ENCODE measurements around the gene EIF3I.
A peak's percentile ranks its signal among the peaks of the same experiment; 100 is the strongest.

The EIF3I gene

DNA sequence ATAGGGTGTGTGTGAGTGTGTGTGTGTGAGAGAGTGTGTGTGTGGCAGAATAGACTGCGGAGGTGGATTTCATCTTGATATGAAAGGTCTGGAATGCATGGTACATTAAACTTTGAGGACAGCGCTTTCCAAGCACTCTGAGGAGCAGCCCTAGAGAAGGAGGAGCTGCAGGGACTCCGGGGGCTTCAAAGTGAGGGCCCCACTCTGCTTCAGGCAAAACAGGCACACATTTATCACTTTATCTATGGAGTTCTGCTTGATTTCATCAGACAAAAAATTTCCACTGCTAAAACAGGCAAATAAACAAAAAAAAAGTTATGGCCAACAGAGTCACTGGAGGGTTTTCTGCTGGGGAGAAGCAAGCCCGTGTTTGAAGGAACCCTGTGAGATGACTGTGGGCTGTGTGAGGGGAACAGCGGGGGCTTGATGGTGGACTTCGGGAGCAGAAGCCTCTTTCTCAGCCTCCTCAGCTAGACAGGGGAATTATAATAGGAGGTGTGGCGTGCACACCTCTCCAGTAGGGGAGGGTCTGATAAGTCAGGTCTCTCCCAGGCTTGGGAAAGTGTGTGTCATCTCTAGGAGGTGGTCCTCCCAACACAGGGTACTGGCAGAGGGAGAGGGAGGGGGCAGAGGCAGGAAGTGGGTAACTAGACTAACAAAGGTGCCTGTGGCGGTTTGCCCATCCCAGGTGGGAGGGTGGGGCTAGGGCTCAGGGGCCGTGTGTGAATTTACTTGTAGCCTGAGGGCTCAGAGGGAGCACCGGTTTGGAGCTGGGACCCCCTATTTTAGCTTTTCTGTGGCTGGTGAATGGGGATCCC is 51.4 kb downstream of the EIF3I start:
- peak; percentile 18 to 70 (median 54) for DNase-seq
- Histone ChIP-seq H3K4me3 (ENCODE audit: control insufficient read depth in 1 of 7, extremely low read depth in 1 of 7, insufficient read depth in 4 of 7, low read depth in 2 of 7, low read length in 6 of 7) (no peak overlapping the region), H3K27me3 (replicated peaks in 2 of 5; ENCODE audit: control insufficient read depth in 4 of 5, insufficient read depth in 5 of 5, low read length in 4 of 5) (peaks cover 0 to 8% (median 0%) of the 10 kb centered on the region in 5 experiments), H3K4me1 (ENCODE audit: control extremely low read depth in 1 of 4, control insufficient read depth in 4 of 4, insufficient read depth in 4 of 4, low read length in 3 of 4) (peaks cover 4 to 28% (median 14%) of the 10 kb centered on the region in 4 experiments), H3K9me3 (ENCODE audit: control extremely low read depth in 1 of 5, control insufficient read depth in 4 of 5, insufficient read depth in 2 of 5, low read depth in 1 of 5, low read length in 4 of 5) (no peaks in the 10 kb centered on the region), H3K27ac (ENCODE audit: insufficient read depth in 1 of 2, low read depth in 1 of 2, low read length in 2 of 2, poor library complexity in 1 of 2, severe bottlenecking in 2 of 2) (no peak overlapping the region), H3K36me3 (ENCODE audit: control insufficient read depth in 4 of 4, insufficient read depth in 4 of 4, low read length in 3 of 4) (no peaks in the 10 kb centered on the region)
- POLR2A ChIA-PET: no interaction called here
- WGBS (ENCODE audit: insufficient coverage): 63% methylated on average over 9 of the region's 10 CpGs
- CTCF ChIA-PET: interaction anchor here (0.6 to 1.1 kb wide), 4 partner anchors 14 to 141 kb away, joined by 3 read pairs; partner anchors contain the start of gene FAM167B

DNA sequence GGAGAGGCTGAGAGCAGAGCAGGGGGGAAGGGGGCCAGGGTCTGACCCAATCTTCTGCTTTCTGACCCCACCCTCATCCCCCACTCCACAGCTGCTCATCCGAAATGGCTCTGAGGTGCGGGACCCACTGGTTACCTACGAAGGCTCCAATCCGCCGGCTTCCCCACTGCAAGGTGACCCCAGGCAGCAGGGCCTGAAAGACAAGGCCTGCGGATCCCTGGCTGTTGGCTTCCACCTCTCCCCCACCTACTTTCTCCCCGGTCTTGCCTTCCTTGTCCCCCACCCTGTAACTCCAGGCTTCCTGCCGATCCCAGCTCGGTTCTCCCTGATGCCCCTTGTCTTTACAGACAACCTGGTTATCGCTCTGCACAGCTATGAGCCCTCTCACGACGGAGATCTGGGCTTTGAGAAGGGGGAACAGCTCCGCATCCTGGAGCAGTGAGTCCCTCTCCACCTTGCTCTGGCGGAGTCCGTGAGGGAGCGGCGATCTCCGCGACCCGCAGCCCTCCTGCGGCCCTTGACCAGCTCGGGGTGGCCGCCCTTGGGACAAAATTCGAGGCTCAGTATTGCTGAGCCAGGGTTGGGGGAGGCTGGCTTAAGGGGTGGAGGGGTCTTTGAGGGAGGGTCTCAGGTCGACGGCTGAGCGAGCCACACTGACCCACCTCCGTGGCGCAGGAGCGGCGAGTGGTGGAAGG is 52.6 kb downstream of the EIF3I start:
- CTCF ChIA-PET: interaction anchor here (0.5 to 2.7 kb wide), 5 partner anchors 13 to 60 kb away, joined by 3 to 10 read pairs (median 3); partner anchors contain the start of gene FAM167B
- H3K27ac ChIP-seq (ENCODE audit: insufficient read depth in 1 of 2, low read depth in 1 of 2, low read length in 2 of 2, poor library complexity in 1 of 2, severe bottlenecking in 2 of 2): no peak overlapping the region
- 93% methylated on average over 24 of the region's 31 CpGs for WGBS (ENCODE audit: insufficient coverage)

DNA sequence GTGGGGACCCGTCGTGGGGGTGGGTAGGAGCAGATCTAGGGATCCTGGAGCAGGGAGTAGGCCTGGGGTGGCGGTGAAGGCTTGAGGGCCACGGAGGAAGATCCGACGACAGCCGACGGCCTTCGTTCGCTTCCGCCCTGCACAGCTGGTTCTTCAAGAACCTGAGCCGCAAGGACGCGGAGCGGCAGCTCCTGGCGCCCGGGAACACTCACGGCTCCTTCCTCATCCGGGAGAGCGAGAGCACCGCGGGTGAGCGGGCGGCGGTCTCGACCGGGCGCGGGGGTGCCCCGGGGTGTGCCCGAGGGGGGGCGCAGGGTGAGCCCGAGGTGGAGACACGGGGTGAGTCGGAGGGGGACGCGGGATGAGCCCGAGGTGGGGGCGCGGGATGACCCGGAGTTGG is 53.2 kb downstream of the EIF3I start:
- DNase-seq: peak; percentile 49 to 68 (median 57)
- WGBS (ENCODE audit: insufficient coverage): 12% methylated on average over 28 of the region's 41 CpGs
- H3K9me3 ChIP-seq (ENCODE audit: control extremely low read depth in 1 of 5, control insufficient read depth in 4 of 5, insufficient read depth in 2 of 5, low read depth in 1 of 5, low read length in 4 of 5): no peaks in the 10 kb centered on the region
- POLR2A ChIA-PET: interaction anchor here (0.7 kb wide), 1 partner anchor 27 kb away, joined by 3 read pairs; no protein-coding TSS in a partner anchor
- no peaks in the 10 kb centered on the region for H3K36me3 ChIP-seq (ENCODE audit: control insufficient read depth in 4 of 4, insufficient read depth in 4 of 4, low read length in 3 of 4)
- H3K4me3 ChIP-seq (ENCODE audit: control insufficient read depth in 1 of 7, extremely low read depth in 1 of 7, insufficient read depth in 4 of 7, low read depth in 2 of 7, low read length in 6 of 7): peak overlapping the region in 3 of 7 experiments; percentile 28 to 57 (median 36)
- H3K27me3 ChIP-seq (replicated peaks in 2 of 5; ENCODE audit: control insufficient read depth in 4 of 5, insufficient read depth in 5 of 5, low read length in 4 of 5): peaks cover 0 to 8% (median 0%) of the 10 kb centered on the region in 5 experiments
- CTCF ChIA-PET: interaction anchor here (1.4 to 2.7 kb wide), 2 partner anchors 27 to 60 kb away, joined by 4 to 10 read pairs; no protein-coding TSS in a partner anchor
- peaks cover 4 to 28% (median 14%) of the 10 kb centered on the region in 4 experiments for H3K4me1 ChIP-seq (ENCODE audit: control extremely low read depth in 1 of 4, control insufficient read depth in 4 of 4, insufficient read depth in 4 of 4, low read length in 3 of 4)
- H3K27ac ChIP-seq (ENCODE audit: insufficient read depth in 1 of 2, low read depth in 1 of 2, low read length in 2 of 2, poor library complexity in 1 of 2, severe bottlenecking in 2 of 2): no peak overlapping the region

More for the DNA sequence above, 52.6 kb downstream of the EIF3I start:
- Histone ChIP-seq H3K9me3 (ENCODE audit: control extremely low read depth in 1 of 5, control insufficient read depth in 4 of 5, insufficient read depth in 2 of 5, low read depth in 1 of 5, low read length in 4 of 5) (no peaks in the 10 kb centered on the region), H3K4me1 (ENCODE audit: control extremely low read depth in 1 of 4, control insufficient read depth in 4 of 4, insufficient read depth in 4 of 4, low read length in 3 of 4) (peaks cover 4 to 28% (median 14%) of the 10 kb centered on the region in 4 experiments), H3K36me3 (ENCODE audit: control insufficient read depth in 4 of 4, insufficient read depth in 4 of 4, low read length in 3 of 4) (no peaks in the 10 kb centered on the region), H3K4me3 (ENCODE audit: control insufficient read depth in 1 of 7, extremely low read depth in 1 of 7, insufficient read depth in 4 of 7, low read depth in 2 of 7, low read length in 6 of 7) (no peak overlapping the region), H3K27me3 (replicated peaks in 2 of 5; ENCODE audit: control insufficient read depth in 4 of 5, insufficient read depth in 5 of 5, low read length in 4 of 5) (peaks cover 0 to 8% (median 0%) of the 10 kb centered on the region in 5 experiments)
- POLR2A ChIA-PET: interaction anchor here (0.7 kb wide), 1 partner anchor 27 kb away, joined by 3 read pairs; no protein-coding TSS in a partner anchor
- no peak for DNase-seq

DNA sequence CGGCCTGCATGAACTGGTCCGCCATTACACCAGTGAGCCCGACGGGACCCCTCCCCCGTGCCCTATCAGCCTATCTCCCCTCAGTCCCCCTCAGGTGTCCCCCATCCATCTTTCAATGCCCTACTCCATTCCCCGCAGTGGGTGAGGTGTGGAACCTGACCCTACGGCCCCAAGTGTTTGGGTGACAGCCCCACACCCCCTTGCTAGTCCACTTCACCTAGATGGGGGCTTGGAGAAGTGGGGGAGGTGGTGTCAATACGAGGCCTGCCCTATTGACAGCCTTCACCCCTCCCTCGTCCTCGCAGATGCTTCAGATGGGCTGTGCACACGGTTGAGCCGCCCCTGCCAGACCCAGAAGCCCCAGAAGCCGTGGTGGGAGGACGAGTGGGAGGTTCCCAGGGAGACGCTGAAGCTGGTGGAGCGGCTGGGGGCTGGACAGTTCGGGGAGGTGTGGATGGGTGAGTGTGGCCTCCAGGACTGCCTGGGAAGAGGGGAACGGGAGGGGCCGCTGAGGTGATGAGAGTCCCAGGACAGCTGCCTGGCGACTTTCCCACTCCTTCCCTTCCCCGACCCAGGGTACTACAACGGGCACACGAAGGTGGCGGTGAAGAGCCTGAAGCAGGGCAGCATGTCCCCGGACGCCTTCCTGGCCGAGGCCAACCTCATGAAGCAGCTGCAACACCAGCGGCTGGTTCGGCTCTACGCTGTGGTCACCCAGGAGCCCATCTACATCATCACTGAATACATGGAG is 54.0 kb downstream of the EIF3I start:
- H3K27me3 ChIP-seq (replicated peaks in 2 of 5; ENCODE audit: control insufficient read depth in 4 of 5, insufficient read depth in 5 of 5, low read length in 4 of 5): peaks cover 0 to 8% (median 0%) of the 10 kb centered on the region in 5 experiments
- ChIA-PET CTCF (interaction anchor here (2.7 kb wide), 1 partner anchor 28 kb away, joined by 10 read pairs; no protein-coding TSS in a partner anchor), POLR2A (interaction anchor here (0.7 kb wide), 1 partner anchor 28 kb away, joined by 3 read pairs; no protein-coding TSS in a partner anchor)
- H3K27ac ChIP-seq (ENCODE audit: insufficient read depth in 1 of 2, low read depth in 1 of 2, low read length in 2 of 2, poor library complexity in 1 of 2, severe bottlenecking in 2 of 2): no peak overlapping the region
- H3K4me3 ChIP-seq (ENCODE audit: control insufficient read depth in 1 of 7, extremely low read depth in 1 of 7, insufficient read depth in 4 of 7, low read depth in 2 of 7, low read length in 6 of 7): no peak overlapping the region
- no peaks in the 10 kb centered on the region for H3K36me3 ChIP-seq (ENCODE audit: control insufficient read depth in 4 of 4, insufficient read depth in 4 of 4, low read length in 3 of 4)
- H3K4me1 ChIP-seq (ENCODE audit: control extremely low read depth in 1 of 4, control insufficient read depth in 4 of 4, insufficient read depth in 4 of 4, low read length in 3 of 4): peaks cover 4 to 28% (median 14%) of the 10 kb centered on the region in 4 experiments
- no peaks in the 10 kb centered on the region for H3K9me3 ChIP-seq (ENCODE audit: control extremely low read depth in 1 of 5, control insufficient read depth in 4 of 5, insufficient read depth in 2 of 5, low read depth in 1 of 5, low read length in 4 of 5)
- DNase-seq: no peak
- WGBS (ENCODE audit: insufficient coverage): 97% methylated on average over 20 of the region's 30 CpGs

Data from common myeloid progenitor, CD34-positive (primary cell).